Bronchus fibroblast of lung (primary cell): ENCODE results near the gene CDK12. TPM values are rescaled to one million over a fixed set of nuclear protein-coding genes. Genes with fewer than 3 reads are reported as not detected.

ENCODE experiments used
- total RNA-seq: library from RNA; depleted of rRNA; stranded (reverse); fragments of >200 nt; gene quantifications from 2 replicates; pipeline ENCODE4 v1.2.3, GENCODE V29; 2015

Gene CDK12
- 13.2 and 16.0 TPM in 2 replicates for total RNA-seq

DNA sequence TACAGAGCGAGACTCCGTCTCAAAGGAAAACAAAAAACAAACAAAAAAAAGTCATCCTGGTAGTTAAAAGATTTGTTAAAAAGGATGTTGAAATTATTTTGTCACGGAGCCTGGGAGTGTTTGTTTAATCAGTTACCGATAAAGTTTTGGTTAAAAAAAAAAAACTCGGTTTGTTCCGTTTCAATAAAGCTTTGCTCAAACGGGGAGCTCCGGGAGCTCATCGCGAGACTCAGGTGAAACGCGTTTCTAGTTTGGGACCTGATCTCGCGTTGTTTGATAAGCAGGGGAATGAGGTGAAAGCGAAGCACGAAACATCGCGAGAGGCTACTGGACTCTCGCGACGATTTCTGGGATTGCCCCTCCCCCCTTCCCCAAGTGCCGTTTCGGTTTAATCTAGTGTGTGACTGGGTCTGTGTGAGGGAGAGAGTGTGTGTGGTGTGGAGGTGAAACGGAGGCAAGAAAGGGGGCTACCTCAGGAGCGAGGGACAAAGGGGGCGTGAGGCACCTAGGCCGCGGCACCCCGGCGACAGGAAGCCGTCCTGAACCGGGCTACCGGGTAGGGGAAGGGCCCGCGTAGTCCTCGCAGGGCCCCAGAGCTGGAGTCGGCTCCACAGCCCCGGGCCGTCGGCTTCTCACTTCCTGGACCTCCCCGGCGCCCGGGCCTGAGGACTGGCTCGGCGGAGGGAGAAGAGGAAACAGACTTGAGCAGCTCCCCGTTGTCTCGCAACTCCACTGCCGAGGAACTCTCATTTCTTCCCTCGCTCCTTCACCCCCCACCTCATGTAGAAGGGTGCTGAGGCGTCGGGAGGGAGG lies at the start of gene CDK12:
Gene CDK12, plus strand, starts transcription at position 374 of the 813 bp plus-strand sequence. CDS start 586 bp downstream, outside the sequence.

GRCh38 chr17:39450847-39451581 lies 10.3 kb upstream of the CDK12 start, which contains the start of gene MED1:
Gene MED1, minus strand, starts transcription at chr17:39451263. Its CDS starts 201 bp downstream, at chr17:39451062.

Other genes starting within 250 kb of the CDK12 start
- 0.15 TPM in 1 of 2 replicates, not detected in the other for gene STAC2, start 235.5 kb upstream of the CDK12 start, total RNA-seq
- 4.7 and 4.9 TPM in 2 replicates for gene FBXL20, start 59.9 kb upstream of the CDK12 start, total RNA-seq
- 16.8 and 17.5 TPM in 2 replicates for gene MED1, start 10.2 kb upstream of the CDK12 start, total RNA-seq
- not detected in 2 replicates for gene NEUROD2, start 146.4 kb downstream of the CDK12 start, total RNA-seq
- 0.45 TPM in 1 of 2 replicates, not detected in the other for gene PPP1R1B, start 165.5 kb downstream of the CDK12 start, total RNA-seq
- gene STARD3, start 175.7 kb downstream of the CDK12 start, total RNA-seq, result 39.1 and 40.9 TPM in 2 replicates
- gene TCAP, start 203.9 kb downstream of the CDK12 start, total RNA-seq, result 0.17 and 0.30 TPM in 2 replicates
- gene PNMT, start 207.0 kb downstream of the CDK12 start, total RNA-seq, result not detected in 2 replicates
- gene PGAP3, start 226.6 kb downstream of the CDK12 start, total RNA-seq, result 7.9 and 9.1 TPM in 2 replicates
- gene ERBB2, start 238.6 kb downstream of the CDK12 start, total RNA-seq, result 27.7 and 35.5 TPM in 2 replicates